Common myeloid progenitor, CD34-positive (primary cell): ENCODE results near the gene ST3GAL5. TPM values are rescaled to one million over a fixed set of nuclear protein-coding genes. Genes with fewer than 3 reads are reported as not detected.

ENCODE experiments used
- CTCF ChIA-PET: fragments of 350-600 bp; sonication (Branson Sonifier 250); formaldehyde crosslinking; loops from one replicate; lab custom pipeline; 2021; ENCODE audit warnings: antibody characterized with exemption; lab: Charles Lee
- POLR2A ChIA-PET: fragments of 350-600 bp; sonication (Branson Sonifier 250); formaldehyde crosslinking; loops from one replicate; lab custom pipeline; 2021; ENCODE audit warnings: antibody characterized with exemption; lab: Charles Lee
- DNase-seq, 3 donors: peaks; one replicate each; pipeline versions ENCODE4 v3.0.0 to v3.0.0-alpha.2; 2013
- H3K27ac ChIP-seq, 2 experiments: 1 replicate in 1 of 2; 2 replicates in 1 of 2; pipeline ENCODE4 v1.7.0; 2013; ENCODE audit warnings: inconsistent platforms in 2 of 2, low read length in 2 of 2, mild to moderate bottlenecking in 2 of 2, low read depth in 1 of 2, moderate library complexity in 1 of 2; ENCODE audit not compliant: severe bottlenecking in 2 of 2, insufficient read depth in 1 of 2, poor library complexity in 1 of 2
- H3K27me3 ChIP-seq, 5 experiments: replicated peaks in 2 of 5; 1 replicate in 3 of 5; 2 replicates in 2 of 5; pipeline versions ENCODE4 v1.6.1 to v1.7.0; 2013; ENCODE audit warnings: low read length in 4 of 5, mild to moderate bottlenecking in 2 of 5, moderate library complexity in 2 of 5, inconsistent platforms in 1 of 5; ENCODE audit not compliant: insufficient read depth in 5 of 5, control insufficient read depth in 4 of 5
- H3K36me3 ChIP-seq, 4 experiments: 1 replicate in 2 of 4; 2 replicates in 2 of 4; pipeline versions ENCODE4 v1.6.1 to v1.7.0; 2013; ENCODE audit warnings: low read length in 3 of 4, control low read depth in 1 of 4, mild to moderate bottlenecking in 1 of 4; ENCODE audit not compliant: control insufficient read depth in 4 of 4, insufficient read depth in 4 of 4
- H3K4me1 ChIP-seq, 4 experiments: 1 replicate in 3 of 4; 2 replicates in 1 of 4; pipeline versions ENCODE4 v1.6.1 to v1.7.1; 2013; ENCODE audit warnings: low read length in 3 of 4, mild to moderate bottlenecking in 3 of 4, control low read depth in 1 of 4, inconsistent platforms in 1 of 4, moderate library complexity in 1 of 4; ENCODE audit not compliant: control insufficient read depth in 4 of 4, insufficient read depth in 4 of 4; ENCODE audit errors: control extremely low read depth in 1 of 4
- H3K4me3 ChIP-seq, 7 experiments: 1 replicate in 4 of 7; 2 replicates in 3 of 7; pipeline versions ENCODE4 v1.5.1 to v1.7.0; 2013; ENCODE audit warnings: mild to moderate bottlenecking in 7 of 7, low read length in 6 of 7, moderate library complexity in 6 of 7, inconsistent platforms in 2 of 7, low read depth in 2 of 7, control low read depth in 1 of 7; ENCODE audit not compliant: insufficient read depth in 4 of 7, control insufficient read depth in 1 of 7; ENCODE audit errors: extremely low read depth in 1 of 7
- H3K9me3 ChIP-seq, 5 experiments: 1 replicate in 4 of 5; 2 replicates in 1 of 5; pipeline versions ENCODE4 v1.6.1 to v1.7.1; 2013; ENCODE audit warnings: low read length in 4 of 5, mild to moderate bottlenecking in 2 of 5, inconsistent platforms in 1 of 5, low read depth in 1 of 5, moderate library complexity in 1 of 5; ENCODE audit not compliant: control insufficient read depth in 4 of 5, insufficient read depth in 2 of 5; ENCODE audit errors: control extremely low read depth in 1 of 5
- WGBS: methylation state at CpG from one replicate; pipeline ENCODE4 v1.1.5; 2013; ENCODE audit not compliant: insufficient coverage; 5-methylcytosine and 5-hydroxymethylcytosine counted together
- polyA plus RNA-seq: library from polyadenylated mRNA; unstranded; fragments of 120-200 nt; gene quantifications from one replicate; pipeline ENCODE4 v1.2.1, GENCODE V29; 2013

Gene ST3GAL5
- 6.6 TPM for polyA plus RNA-seq

DNA sequence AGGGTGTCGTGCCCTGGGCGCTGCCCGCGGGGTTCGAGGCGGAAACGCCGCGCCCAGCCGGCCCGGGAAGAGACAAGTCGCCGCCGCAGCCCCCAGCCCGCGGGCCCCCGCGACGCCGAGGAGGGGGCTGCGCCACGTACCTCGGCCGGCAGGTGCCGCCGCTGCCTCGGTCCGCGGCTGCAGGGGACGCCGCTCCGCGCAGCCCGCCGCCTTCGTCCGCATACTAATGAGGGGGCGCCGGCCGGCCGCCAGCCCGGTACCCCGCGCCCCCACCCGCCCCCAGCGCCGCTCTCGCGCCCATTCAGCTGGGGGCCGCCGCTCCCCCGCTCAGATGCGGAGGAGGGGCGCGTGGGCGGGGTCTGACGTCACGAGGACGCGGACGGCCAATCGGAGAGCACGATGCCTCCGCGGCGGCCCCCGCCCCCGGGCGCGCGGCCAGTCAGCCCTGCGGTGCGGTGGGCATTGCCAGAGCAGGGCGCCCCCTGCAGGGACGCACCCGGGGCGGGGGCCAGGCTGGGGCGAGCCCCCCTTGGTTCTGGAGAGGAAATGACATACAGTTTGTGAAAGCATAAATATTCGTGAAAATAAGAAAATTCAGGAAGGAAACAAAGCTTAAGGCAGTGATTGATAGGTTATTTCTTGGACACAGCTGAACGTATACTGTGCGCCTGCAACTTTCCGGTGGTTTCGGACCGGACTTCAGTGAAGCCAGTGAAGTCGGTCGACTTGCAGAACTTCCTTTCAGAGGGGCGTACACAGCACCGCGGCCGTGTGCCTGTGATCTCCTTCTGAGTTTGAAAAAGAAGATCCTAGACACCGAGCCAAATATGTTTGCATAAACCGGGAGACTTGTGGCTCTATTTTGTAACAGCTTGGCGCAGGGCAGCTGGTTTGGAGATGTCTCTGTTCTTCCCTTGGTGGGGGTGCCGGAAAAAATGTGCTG is at the start of gene ST3GAL5:
Gene ST3GAL5 (minus strand): TSS at position 307 of the 943 bp plus-strand sequence. CDS start 85 bp downstream, at position 222.
- peak within 1 kb of the TSS in 1 of 2 experiments; percentile 79 for H3K27ac ChIP-seq

DNA sequence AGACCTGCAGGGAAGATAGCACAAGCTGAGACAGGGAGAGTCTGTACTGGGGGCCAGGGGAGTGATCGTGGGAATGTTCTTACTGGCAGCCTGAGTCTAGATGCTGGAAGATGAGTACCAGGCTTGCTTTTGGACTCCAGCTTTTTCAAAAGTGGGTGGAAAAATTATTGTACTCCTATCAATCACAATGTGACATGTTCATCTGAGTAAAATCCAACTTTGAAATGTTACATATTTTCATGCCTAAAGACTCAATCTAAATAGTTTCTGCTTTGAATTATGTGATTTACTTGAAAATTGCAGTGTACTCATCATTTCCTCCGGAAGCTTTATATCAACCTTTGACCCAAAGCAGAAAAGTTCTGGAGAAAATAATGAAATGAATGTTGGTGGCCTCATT is 49.7 kb upstream of the ST3GAL5 start:
- Histone ChIP-seq H3K27ac (no peak overlapping the region), H3K36me3 (no peaks in the 10 kb centered on the region), H3K4me1 (peaks cover 0 to 9% (median 4%) of the 10 kb centered on the region in 4 experiments), H3K27me3 (no peaks in the 10 kb centered on the region), H3K4me3 (no peak overlapping the region), H3K9me3 (peaks cover 0 to 21% (median 6%) of the 10 kb centered on the region in 5 experiments)
- POLR2A ChIA-PET = no interaction called here
- DNase-seq = no peak
- CTCF ChIA-PET = interaction anchor here (1.1 to 3.5 kb wide), 4 partner anchors 9 to 93 kb away, joined by 3 to 13 read pairs (median 4); partner anchors contain the start of gene ST3GAL5
- WGBS = 100% methylated on average over 1 of the region's 2 CpGs

More for the DNA sequence above, at the start of gene ST3GAL5:
- peaks cover 0 to 1% (median 0%) of the 10 kb centered on the region in 5 experiments for H3K27me3 ChIP-seq
- H3K4me3 ChIP-seq = peak within 1 kb of the TSS; percentile 53 to 88 (median 84)
- ChIA-PET CTCF (interaction anchor here (0.7 to 7.2 kb wide), 26 partner anchors 10 to 194 kb away, joined by 3 to 87 read pairs (median 4); no protein-coding TSS in a partner anchor), POLR2A (interaction anchor here (0.6 to 1.0 kb wide), 4 partner anchors 40 to 209 kb away, joined by 3 to 4 read pairs (median 3); no protein-coding TSS in a partner anchor)
- WGBS = 0% methylated on average over 76 of the region's 94 CpGs
- peaks cover 23 to 71% (median 60%) of the 10 kb centered on the region in 4 experiments for H3K4me1 ChIP-seq
- H3K9me3 ChIP-seq = no peaks in the 10 kb centered on the region
- DNase-seq = peak; percentile 87 to 95 (median 94)
- no peaks in the 10 kb centered on the region for H3K36me3 ChIP-seq

DNA sequence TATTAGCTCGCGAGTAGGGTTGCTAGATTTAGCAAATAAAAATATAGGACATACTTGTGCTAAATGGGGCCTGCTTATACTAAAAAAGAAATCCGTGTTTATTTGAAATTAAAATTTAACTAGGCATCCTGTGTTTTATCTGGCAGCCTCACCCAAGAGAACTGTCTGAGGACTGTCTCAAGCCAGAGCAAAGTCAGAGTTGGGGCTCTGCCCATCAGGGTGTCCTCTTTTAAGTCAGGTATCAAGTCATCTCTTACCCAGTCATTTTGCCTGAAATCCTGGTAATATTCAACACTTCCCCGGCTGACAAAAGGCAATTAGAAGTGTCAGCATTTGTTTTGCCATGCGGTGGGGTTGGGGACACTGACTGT is 48.3 kb upstream of the ST3GAL5 start:
- ChIA-PET POLR2A (no interaction called here), CTCF (interaction anchor here (1.3 to 1.5 kb wide), 2 partner anchors 15 to 92 kb away, joined by 3 read pairs; no protein-coding TSS in a partner anchor)
- WGBS = 97% methylated on average over 5 of the region's 5 CpGs
- H3K9me3 ChIP-seq = peaks cover 0 to 8% (median 2%) of the 10 kb centered on the region in 5 experiments
- no peak overlapping the region for H3K27ac ChIP-seq
- H3K27me3 ChIP-seq = no peaks in the 10 kb centered on the region
- no peak overlapping the region for H3K4me3 ChIP-seq
- peaks cover 0 to 9% (median 4%) of the 10 kb centered on the region in 4 experiments for H3K4me1 ChIP-seq
- DNase-seq = no peak
- no peaks in the 10 kb centered on the region for H3K36me3 ChIP-seq

DNA sequence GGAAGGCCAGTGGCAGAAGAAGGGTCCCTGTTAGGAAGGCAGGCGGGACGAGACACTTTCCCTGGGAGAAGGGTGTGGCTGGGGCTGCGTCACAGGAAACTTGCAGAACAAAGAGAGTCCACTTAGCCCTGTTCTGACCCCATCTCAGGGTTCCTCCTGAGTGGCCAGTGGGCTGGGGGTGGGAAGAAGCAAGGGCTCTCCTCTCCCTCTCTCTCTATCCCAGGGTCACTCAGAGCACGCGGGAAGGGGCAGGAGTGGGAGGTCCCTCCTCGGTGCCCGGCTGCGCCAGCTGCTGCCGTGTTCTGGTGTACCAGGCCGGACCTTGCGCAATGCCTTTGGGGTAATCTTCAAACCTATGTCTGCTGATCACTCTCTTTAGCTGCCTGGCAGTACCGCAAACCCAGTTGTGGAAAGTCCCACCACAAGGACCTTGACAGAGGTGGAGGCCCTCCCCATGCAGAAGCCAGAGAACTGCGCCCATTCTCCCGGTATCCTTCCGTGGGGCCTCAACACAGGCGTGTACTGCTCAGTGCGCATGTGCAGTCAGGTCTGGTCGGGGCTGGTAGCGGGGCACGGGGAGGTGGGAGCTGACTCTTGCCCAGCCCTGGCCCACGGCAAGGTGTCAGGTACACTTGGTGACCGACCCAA is 47.8 kb upstream of the ST3GAL5 start:
- ChIA-PET CTCF (interaction anchor here (1.3 kb wide), 1 partner anchor 15 kb away, joined by 3 read pairs; no protein-coding TSS in a partner anchor), POLR2A (no interaction called here)

DNA sequence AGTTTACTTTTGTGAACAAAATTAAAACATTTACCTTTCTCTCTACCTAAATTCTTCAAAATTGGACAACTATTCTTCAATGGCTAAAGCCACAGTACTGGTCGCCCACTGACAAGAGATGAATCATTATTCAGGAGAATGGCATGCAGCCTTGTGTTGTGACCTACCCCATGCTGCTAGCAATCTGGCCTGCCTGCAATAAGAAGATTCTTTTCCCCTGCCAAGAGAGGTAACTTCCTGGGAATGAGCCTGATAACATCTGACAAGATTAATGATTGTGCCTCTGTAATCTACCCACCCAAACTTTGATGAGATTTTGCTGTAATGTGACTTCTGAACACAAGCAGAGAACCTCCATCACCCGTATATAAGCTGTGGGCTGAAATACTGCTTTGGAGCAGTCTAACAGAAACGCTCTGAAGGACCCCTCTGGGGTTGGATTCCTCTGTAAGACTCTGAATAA is 47.0 kb upstream of the ST3GAL5 start:
- POLR2A ChIA-PET = no interaction called here
- H3K4me3 ChIP-seq = no peak overlapping the region
- no peaks in the 10 kb centered on the region for H3K36me3 ChIP-seq
- no peaks in the 10 kb centered on the region for H3K27me3 ChIP-seq
- H3K4me1 ChIP-seq = peaks cover 0 to 9% (median 4%) of the 10 kb centered on the region in 4 experiments
- DNase-seq = no peak
- H3K27ac ChIP-seq = no peak overlapping the region
- WGBS = 100% methylated on average over 1 of the region's 3 CpGs
- CTCF ChIA-PET = interaction anchor here (1.1 to 1.3 kb wide), 2 partner anchors 16 to 58 kb away, joined by 3 to 5 read pairs; no protein-coding TSS in a partner anchor
- no peaks in the 10 kb centered on the region for H3K9me3 ChIP-seq

More for the DNA sequence above, 47.8 kb upstream of the ST3GAL5 start:
- Histone ChIP-seq H3K27ac (no peak overlapping the region), H3K4me1 (peaks cover 0 to 9% (median 4%) of the 10 kb centered on the region in 4 experiments), H3K9me3 (peaks cover 0 to 3% (median 0%) of the 10 kb centered on the region in 5 experiments), H3K36me3 (no peaks in the 10 kb centered on the region), H3K4me3 (no peak overlapping the region), H3K27me3 (no peaks in the 10 kb centered on the region)
- DNase-seq = no peak
- 96% methylated on average over 21 of the region's 22 CpGs for WGBS

DNA sequence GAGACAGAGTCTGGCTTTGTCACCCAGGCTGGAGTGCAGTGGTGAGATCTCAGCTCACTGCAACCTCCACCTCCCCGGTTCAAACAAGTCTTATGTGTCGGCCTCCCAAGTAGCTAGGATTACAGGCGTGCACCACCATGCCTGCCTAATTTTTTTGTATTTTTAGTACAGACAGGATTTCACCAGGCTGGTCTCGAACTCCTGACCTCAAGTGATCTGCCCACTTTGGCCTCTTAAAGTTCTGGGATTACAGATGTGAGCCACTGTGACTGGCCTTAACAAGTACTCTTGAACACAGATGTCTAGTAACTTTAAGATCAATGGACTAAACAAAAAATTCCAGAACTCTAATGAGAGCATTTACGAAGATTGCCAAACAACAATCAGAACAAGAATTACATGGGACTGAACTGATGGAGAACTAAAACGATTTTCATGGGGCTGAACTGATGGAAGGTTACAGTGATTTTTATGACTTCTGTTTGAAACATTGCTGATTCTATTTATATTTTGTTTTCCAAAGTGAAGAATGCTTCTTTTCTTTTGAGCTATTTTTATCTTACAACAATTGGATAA is 46.5 kb upstream of the ST3GAL5 start:
- ChIA-PET POLR2A (no interaction called here), CTCF (interaction anchor here (1.1 kb wide), 1 partner anchor 59 kb away, joined by 5 read pairs; no protein-coding TSS in a partner anchor)
- Histone ChIP-seq H3K4me1 (peaks cover 0 to 9% (median 4%) of the 10 kb centered on the region in 4 experiments), H3K27me3 (no peaks in the 10 kb centered on the region), H3K4me3 (no peak overlapping the region), H3K27ac (no peak overlapping the region), H3K9me3 (no peaks in the 10 kb centered on the region), H3K36me3 (no peaks in the 10 kb centered on the region)
- DNase-seq = no peak
- 94% methylated on average over 6 of the region's 6 CpGs for WGBS
